Prostate gland (tissue), 2 donors: ENCODE measurements around the gene SLC35G4.

Source experiments
- POLR2A ChIP-seq: fragments of 450-650 bp; IDR thresholded peaks from one replicate; pipeline ENCODE4 v1.6.1; 2016; ENCODE audit warnings: antibody characterized with exemption, mild to moderate bottlenecking
- POLR2AphosphoS5 ChIP-seq: sonication (generic); formaldehyde crosslinking; IDR thresholded peaks from one replicate; pipeline ENCODE4 v1.6.1; 2017; ENCODE audit warnings: antibody characterized with exemption
- TF ChIP-seq, protein P1 (sequence below), 4 experiments: fragments of 200-600 bp in 2 of 4; fragments of 450-650 bp in 2 of 4; sonication (generic) in 2 of 4; IDR thresholded peaks; 1 replicate in 3 of 4; 2 replicates in 1 of 4; pipeline ENCODE4 v1.5.1; 2016 to 2019; ENCODE audit warnings: antibody characterized with exemption in 4 of 4, mild to moderate bottlenecking in 2 of 4, moderate library complexity in 2 of 4

DNA sequence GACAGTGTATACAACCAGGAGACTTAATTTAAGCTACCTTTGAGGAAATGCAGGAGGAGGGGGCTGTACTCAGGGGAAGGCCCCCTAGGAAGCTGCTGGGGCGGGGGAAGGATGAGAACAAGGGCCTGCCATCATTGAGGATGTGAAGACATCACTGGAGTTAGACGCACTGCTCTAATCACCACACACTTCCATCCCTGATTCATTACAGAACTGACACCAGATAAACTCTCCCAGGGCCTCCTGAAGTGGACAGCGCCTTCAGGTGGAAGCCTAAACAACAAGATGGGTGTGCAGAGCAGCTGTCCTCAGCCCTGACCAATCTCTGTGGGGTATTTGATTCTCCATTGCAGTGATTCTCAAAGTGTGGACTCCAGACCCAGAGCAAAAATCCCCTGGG is 30.6 kb upstream of the SLC35G4 start:
- no peak for TF ChIP-seq POLR2A
- TF ChIP-seq, protein P1, sequence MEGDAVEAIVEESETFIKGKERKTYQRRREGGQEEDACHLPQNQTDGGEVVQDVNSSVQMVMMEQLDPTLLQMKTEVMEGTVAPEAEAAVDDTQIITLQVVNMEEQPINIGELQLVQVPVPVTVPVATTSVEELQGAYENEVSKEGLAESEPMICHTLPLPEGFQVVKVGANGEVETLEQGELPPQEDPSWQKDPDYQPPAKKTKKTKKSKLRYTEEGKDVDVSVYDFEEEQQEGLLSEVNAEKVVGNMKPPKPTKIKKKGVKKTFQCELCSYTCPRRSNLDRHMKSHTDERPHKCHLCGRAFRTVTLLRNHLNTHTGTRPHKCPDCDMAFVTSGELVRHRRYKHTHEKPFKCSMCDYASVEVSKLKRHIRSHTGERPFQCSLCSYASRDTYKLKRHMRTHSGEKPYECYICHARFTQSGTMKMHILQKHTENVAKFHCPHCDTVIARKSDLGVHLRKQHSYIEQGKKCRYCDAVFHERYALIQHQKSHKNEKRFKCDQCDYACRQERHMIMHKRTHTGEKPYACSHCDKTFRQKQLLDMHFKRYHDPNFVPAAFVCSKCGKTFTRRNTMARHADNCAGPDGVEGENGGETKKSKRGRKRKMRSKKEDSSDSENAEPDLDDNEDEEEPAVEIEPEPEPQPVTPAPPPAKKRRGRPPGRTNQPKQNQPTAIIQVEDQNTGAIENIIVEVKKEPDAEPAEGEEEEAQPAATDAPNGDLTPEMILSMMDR (IDR thresholded peaks at IDR 0.05): no peak
- no peak for TF ChIP-seq POLR2AphosphoS5
